NCI-H2107 (cell line): Measurements from ENCODE around the gene KDM8.
A peak's percentile ranks its signal among the peaks of the same experiment; 100 is the strongest.

Source experiments
- DNase-seq: peaks from one replicate; lab custom pipeline; 2025; lab: John Stamatoyannopoulos, UW

KDM8 gene

DNA sequence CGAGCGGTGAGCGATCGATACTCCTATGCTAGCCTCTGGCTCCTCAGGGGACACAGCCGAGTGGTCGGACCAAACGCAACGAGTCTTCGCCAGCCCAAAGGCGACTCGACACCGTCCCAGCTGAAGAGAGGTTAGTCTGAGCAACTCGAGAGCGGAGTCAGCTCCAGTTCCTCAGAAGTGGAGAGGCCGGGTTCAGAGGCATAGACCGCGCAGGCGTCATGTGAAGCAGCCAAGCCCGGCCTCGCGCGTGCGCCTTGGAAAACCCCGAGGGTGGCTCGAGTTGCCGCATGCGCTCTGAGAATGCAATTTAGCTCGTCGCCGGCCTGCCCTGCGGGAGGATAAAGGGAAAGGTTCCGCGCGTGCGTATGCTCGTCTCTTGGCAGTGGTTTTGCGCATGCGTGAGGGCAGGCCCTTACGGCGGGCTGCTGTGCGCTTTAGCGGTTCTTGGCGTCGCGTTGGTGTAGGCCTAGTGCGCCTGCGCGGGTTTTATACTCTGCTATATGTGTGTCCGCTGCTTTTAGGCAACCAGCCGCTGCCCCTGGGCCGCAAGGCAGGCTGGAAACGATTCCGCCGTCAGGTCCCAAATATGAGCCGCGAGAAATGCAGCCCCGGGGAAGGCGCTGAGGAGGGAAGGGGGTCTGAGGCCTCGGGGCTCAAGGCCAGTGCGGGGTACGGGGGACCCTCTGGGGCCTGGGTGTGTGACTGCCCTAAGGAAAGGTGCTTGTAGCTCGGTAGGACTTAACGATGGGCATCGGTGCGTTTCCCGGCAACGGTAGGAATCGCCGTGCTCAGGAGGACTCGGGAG is at the start of gene KDM8:
Gene KDM8 (plus strand): TSS at position 20 of the 805 bp plus-strand sequence. CDS start 6,598 bp downstream, outside the sequence.
- DNase-seq = peak; percentile 96

DNA sequence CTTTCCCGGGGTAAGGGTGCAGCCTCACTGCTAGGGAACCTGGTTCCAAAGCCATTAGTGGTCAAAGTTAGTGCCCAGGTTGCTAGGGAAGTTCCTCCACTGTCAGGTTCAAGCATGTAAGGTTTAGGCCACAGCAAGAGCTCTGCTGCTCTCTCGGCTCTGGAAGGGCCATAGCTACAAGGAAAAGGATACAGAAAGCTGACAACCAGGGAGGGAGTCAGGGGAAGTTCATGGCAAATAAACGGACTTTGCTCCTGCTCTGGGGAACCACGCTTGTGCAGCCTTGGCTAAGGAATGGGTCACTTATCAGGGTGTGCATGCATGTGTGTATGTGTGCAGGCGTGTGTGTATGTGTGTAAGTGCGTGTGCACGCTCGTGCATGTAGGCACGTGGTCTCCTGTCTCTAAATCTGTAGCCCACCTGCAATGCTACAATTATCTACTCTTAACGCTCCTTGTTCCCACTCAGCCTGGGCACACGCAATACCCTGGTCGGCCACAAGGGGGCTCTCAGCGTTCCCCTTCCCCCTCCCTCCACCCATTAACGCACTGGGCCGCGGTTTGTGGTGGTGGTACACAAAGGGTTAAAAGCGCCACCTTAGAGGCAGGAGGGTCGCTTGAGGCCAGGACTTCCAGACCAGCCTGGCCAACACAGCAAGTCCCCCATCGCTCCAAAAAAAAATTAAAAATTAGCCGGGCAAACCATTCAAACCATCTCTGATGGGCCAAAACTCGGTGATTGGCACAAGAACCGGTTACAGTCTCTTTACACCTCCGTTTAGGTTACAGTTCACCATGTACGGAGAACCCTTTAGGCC is 48.4 kb upstream of the KDM8 start:
- no peak for DNase-seq

DNA sequence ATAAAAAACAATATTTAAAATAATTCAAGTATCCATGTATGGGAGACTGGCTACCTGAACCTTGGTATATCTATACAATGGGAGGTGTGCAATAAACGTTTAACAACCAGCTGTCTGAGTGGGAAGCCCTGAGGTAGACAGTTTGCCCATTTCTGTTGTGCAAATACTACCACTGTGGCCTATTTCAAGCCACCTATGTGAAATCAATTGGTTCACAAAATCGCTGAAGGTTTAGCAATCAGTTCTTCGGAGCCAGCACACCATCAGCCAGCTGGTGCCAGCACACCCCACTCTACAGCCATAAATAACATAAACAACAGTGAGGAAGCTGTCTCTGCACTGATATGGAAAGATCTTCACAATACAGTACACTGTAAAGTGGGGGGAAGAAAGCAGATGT is 46.7 kb upstream of the KDM8 start:
- no peak for DNase-seq

DNA sequence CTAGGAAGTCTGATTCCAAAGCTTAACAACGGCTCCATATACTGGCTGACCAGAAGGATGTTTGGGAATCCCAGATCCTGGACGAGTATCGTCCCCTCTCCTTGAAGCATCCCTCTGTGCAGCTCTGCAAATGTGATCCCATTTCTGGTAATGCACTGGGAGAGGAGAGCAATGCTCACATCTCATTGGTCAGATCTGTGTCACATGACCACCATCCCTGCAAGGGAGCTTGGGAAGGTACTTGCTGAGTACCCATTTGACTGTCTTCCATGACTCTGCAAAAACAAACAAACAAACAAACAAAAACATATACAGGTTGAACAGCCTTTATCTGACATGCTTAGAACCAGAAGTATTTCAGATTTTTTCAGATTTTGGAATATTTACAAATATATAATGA is 41.9 kb upstream of the KDM8 start:
- no peak for DNase-seq

DNA sequence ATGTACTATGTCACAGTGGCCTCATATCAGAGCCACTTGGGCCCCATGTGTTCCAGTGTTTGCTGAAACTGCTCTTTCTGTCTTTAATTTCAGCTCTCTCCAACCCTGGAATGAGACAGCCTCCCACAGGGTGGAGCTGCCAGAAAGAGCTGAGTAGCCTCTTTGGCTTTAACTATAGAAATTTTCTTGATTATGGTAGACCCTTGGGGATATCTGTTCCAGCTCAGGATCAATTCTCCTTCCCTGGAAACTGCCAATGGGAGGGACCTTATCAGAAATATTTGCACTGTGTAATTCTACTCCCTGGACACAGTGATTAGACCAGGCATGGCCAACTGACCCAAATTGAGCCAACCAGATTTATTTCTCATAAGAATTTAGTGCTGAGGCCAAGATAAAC is 39.0 kb upstream of the KDM8 start:
- no peak for DNase-seq

DNA sequence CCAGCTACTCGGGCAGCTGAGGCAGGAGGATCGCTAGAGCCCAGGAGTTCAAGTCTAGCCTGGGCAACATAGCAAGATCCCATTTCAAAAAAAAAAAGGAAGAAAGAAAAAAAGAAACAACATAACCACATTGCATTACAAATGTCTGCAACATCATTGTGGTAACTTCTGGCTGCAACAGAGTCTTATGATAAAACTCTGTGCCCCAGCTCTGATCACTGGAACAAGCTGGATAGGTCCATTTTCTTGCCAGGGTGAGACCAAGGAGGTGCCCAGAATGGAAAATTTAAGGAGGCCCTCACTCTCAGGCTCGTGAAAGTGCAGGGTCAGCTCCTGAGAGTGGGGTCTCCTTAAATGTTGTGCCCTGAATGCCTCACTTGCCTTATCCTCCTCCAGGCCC is 37.8 kb upstream of the KDM8 start:
- no peak for DNase-seq

DNA sequence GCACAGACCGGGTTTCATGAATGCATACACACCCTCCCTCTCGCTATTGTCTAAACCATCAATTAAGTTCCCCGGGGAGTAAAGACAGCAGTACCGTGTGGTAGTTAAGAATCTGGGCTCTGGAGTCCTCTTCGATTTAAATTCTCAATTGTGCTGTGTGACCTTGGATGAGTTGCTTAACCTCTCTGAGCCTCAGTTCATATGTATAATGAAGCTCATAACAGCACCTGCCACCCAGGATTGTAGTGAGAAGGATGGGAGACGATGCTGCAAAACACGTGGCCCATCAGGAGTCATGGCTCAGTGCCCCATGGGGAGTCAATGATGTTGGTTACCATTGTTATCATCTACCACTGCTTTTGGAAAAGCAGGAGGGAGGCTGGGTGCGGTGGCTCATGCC is 34.5 kb upstream of the KDM8 start:
- no peak for DNase-seq

DNA sequence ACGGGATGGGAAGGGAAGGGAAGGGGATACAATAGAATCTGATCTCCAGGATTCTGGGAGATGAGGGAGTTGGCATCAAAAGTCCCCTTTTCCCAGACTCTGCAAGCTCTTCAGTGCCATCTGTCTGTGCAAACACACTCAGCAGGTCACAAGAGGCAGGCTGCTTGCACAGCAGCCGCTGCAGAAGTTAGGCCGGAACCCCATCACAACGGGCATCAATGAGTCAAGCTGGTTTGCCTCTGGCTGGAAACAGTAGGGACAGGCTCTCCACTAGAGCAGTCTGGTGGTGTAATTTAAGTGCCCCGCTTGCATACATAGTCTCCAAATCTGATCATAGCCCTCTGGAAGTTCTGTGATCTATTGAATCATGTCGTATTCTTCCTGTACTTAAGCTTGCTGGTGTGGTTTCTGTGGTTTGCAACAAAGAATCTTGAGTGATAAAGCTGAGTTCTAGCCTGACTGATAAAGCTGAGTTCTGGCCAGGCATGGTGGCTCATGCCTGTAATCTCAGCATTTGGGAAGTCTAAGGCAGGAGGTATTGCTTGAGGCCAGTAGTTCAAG is 33.7 kb upstream of the KDM8 start:
- DNase-seq = no peak

DNA sequence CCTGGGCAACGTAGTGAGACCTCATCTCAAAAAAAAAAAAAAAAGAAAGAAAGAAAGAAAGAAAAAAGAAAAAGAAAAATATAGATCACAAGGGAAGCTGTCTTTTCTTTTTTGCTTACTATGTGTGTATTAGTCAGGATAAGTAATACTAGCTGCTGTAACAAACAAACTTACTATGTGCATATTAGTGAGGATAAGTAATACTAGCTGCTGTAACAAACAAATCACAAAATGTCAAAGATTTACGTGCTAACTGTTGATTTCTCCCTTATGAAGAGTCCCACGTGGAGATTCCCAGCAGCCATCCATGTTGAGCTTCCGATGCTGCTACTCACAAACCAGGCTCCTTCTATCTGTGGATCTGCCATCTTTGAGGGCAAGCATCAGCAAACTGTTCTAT is 31.7 kb upstream of the KDM8 start:
- no peak for DNase-seq

DNA sequence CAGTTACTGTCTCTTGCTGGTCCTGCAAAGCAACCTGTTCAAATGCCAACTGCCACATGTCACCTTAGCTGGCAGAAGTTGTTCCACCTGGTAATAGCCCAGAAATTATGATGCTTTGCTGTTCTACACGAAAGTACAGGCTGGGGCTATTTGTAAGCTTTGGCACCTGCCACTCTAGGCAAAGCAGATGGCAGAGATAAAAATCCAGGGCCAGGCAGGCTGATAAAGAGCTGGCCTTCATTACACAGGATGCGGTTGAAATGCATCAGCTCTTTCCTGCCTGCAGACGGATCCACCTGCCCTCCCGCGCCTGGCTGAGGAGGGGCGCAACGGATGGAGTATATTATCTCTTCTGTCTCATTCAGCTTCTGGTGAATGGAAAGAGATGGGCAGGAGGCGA is 29.3 kb upstream of the KDM8 start:
- no peak for DNase-seq

DNA sequence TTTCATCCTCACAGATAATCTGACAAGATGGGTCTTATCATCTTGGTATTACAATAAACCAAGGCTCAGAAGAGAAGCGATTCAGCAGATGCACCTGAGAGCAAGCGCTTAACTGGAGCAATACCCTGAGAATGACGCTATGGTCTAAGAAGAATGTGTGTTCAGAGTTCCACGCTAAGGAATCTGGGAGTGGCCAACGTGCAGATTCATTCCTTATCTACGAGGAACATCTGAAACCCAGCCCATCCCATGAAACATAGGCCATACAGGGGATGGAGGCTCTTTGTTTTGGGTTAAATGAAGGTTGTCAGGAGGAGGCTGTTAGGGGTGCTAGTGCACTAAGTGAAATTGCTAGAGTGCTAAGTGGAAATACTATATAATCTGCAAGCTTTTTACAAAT is 28.5 kb upstream of the KDM8 start:
- DNase-seq = no peak

DNA sequence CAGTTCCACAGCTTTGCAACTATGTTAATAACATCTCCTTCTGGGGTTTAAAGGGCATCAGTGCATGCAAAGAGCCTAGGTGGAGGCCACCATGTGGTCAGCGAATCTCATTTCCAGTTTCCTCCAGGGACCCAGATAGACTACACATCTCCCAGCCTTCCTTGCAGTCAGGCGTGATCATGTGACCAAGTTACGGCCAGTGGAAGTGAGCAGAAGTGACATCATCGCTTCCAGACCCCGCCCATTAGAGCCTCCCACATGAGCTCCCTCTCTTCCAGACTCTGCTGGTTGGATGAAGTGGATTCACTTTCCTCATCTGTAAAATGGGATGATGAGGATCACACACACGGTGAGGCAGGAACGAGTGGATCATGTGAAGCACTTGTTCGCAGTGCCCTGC is 27.4 kb upstream of the KDM8 start:
- no peak for DNase-seq

DNA sequence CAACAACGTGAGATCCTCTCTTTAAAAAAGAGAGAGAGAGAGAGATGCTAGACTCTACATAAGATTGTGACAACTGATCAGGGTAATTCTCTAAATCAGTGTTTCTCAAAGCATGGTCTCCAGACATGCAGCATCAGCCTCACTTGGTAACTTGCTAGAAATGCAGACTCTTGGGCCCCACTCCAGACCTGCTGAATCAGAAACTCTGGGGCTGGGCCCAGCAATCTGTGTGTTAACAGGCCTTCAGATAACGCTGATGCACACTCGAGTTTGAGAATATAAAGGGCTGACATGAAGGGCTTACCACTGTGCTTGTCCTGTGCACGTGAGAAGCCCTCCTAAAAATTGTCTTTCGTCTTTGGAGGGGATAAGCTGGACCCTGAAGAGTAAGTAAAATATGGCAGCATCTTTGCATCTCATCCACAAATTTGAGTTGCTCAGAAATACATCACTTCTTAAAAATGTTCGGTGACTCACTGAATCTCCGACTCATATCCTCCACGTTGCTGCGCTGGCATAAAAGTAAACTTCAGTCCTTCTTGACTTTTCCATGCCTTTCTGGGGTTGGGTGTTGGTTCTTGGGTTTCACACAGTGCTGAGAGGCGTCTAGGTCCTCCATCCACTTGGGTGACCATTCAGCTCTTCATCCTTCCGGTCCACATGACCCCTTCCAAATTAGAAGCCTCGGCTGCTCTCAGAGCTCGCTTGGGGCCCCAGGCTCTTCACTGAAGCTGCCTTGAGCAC is 26.1 kb upstream of the KDM8 start:
- DNase-seq = no peak

DNA sequence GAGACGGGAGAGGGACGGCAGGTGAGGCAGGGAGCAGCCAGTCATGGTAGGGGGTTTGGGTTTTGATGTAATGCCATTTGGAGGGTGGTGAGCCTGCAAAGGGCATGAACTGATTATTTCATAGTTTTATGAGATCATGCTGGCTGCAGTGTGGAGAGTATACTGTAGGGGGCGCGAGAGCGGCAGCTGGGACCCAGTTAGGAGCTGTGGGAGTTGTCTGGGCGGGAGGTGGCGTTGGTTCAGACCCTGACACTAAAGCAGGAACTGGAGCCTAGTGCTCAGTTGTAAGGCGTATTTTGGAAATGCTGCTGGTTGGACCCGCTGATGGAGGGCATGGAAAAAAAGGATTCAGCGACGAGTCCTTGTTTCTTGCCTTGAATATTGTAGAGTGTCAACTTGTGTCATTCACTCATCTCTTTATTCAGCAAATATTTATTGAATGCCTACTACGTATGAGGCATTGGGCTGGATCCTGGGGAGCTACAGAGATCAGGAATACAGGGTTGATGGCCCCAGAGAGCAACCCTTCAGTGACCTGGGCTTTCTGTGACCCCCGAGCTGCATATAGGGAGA is 23.7 kb upstream of the KDM8 start:
- no peak for DNase-seq

DNA sequence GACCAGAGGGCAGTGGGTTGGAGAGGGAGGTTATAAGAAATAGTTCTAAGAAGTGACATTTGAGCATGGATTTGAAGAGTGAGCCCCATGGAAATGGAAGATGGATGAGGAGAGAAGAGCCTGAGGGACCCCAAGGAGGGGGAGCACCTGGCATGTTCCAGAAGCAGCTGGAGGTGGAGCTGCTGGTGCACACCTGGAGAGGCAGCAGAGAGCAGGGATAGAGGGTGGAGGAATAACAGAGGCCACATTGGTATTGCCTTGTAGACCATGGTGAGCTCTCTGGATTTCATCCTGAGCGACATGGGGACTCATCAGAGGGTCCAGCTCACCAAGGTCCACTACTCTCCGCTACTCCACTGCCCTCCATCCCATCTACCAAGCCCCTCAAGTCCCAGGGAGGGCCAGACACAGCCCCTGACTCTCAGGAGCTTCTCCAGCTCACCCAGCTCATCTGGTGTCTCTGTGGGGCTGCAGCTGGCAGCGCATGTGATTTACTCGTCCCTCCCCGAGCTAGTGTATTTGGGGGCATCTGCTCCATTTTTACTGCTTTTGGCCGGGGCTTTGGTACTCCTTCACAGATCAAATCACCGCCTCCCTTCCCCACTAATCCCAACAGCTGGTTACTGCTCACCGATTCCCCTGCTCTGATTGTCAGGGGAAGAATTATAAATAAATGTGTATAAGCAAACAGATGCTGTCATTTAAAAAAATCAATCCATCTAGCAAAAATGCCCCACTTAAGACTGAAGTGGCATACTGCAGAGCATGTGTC is 22.1 kb upstream of the KDM8 start:
- no peak for DNase-seq

DNA sequence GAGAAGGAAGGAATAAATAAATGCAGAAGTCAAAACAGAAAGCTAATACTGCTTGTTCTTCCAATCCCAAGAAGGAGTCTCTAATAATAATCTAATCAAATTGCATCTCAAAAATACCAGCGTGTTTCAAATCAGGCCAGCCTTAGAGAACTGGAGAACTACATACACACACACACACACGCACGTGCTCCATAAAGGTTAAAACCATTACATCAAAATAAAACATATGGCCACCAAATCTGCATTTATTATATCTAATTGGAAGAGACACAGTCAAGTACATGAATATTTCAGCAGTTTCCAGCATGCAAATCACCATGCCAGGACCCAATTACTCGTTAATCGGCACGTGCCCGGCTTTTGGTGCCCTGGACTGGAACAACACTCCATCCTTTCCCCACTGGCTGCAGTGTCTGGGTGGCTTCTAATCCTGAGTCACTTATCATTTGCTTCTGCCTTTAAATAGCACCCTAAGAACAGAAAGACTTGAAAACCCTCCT is 20.4 kb upstream of the KDM8 start:
- DNase-seq = no peak

DNA sequence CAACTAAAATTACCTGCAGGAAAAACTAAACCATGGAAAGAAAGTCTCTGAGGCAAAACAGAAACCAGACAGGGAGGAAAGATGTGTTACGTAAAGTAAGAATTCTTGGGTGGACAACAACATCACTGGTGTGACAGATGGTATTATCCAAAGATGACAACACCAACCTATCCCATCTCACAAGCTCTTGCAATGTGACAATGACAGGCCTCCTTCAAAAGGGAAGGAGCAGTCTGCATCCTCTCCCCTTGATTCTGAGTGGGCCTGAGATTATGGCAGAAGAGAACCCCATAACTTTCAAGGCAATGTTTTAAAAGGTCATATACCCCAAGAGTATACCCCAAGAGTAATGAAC is 17.6 kb upstream of the KDM8 start:
- no peak for DNase-seq

DNA sequence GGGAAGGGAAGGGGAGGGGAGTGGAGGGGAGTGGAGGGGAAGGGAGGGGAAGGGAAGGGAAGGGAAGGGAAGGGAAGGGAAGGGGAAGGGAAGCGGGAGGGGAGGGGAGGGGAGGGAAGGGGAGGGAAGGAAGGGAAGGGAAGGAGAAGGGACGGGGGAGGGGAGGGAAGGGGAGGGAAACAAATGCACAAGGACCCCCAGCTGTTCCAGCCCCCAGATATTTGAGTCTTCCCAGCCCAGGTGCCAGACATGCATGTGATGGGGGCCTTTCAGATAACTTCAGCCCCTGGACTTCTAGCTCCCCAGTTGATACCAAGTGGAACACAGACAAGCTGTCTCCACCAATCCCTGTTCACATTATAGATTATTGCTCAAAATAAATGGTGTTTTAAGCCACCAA is 14.7 kb upstream of the KDM8 start:
- DNase-seq = no peak

DNA sequence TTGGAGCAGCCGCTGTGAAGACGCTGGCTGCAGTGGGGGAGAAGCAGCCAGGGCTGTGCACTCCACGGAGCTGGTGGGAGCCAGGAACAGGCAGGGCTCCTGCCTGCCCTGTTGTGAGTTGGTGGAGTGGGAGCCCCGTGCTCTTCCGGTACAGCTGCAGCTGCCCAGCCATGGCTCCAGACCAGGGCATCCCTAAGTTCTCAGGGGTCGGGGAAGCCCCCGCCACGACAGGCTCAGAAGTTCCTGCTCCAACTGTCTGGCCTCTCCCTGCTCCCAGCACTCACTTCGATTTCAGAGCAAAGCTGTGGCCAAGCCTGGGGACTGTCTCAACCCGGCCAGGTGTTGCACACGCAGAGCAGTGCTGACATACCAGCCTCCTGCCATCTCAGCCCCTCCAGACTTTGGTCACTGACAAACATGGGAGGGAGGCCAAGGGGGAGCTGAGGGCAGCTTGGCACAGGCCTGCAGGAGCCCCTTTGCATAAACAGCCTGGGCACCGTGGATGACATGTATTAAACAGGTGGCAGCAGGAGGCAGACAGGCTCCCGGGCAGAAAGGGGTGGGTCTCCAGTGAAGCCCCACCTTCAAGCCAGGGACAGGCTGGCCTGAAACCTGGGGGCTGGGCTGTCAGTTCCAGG is 13.9 kb upstream of the KDM8 start:
- no peak for DNase-seq

DNA sequence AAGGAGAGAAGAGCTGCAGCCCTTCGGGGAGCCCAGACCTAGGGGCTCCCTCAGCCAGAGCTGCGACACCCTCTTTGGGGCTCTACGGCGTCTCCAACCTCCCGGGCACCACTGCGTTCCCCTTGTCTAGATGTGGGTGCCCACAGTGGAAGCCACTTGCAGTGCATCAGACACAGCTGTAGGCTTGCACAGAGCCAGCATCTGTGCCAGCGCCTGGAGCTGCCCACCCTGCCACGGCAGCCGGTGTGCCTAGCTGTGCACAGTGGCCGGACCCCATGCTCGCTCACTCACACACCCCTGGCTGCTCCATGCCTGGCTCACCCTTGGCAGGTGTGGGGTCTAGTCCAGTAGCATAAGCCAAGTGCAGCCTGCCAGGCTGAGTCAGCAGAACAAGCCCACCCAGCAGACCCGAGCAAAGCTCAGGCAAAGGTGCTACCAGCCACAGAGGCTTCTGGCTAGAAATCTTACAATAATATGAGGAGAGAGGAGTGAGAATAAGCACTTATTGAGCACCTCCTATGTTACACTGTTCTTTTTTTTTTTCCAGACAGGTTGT is 12.9 kb upstream of the KDM8 start:
- DNase-seq = no peak
